HepG2 (cell line): Measurements from ENCODE around the gene TBKBP1. TPM values are rescaled to one million over a fixed set of nuclear protein-coding genes. Genes with fewer than 3 reads are reported as not detected.

Source experiments
- AGO1 ChIP-seq: fragments of 200-400 bp; formaldehyde crosslinking; IDR thresholded peaks from 2 replicates; pipeline ENCODE4 v1.6.1; 2017; ENCODE audit warnings: mild to moderate bottlenecking, low read depth, low read length, moderate library complexity; ENCODE audit not compliant: poor library complexity, severe bottlenecking
- ATF7 ChIP-seq, 2 experiments: fragments of 450-650 bp in 1 of 2; sonication (generic) in 1 of 2; formaldehyde crosslinking in 1 of 2; IDR thresholded peaks; 2 replicates each; pipeline versions ENCODE4 v1.4.0 to v1.6.1; 2016 to 2020; ENCODE audit warnings: antibody characterized with exemption in 1 of 2, mild to moderate bottlenecking in 1 of 2, missing genetic modification reagents in 1 of 2
- BRD4 ChIP-seq: sonication (generic); formaldehyde crosslinking; IDR thresholded peaks from 2 replicates; pipeline ENCODE4 v1.4.0; 2020; ENCODE audit warnings: missing genetic modification reagents
- ELF4 ChIP-seq: sonication (generic); formaldehyde crosslinking; IDR thresholded peaks from 2 replicates; pipeline ENCODE4 v1.5.0; 2020; ENCODE audit warnings: missing genetic modification reagents, mild to moderate bottlenecking, moderate library complexity, borderline replicate concordance
- GABPB1 ChIP-seq: IDR thresholded peaks from 2 replicates; pipeline ENCODE4 v1.6.1; 2016; ENCODE audit warnings: mild to moderate bottlenecking, missing genetic modification reagents, moderate library complexity, missing compliant biosample characterization
- GTF3A ChIP-seq: sonication (generic); formaldehyde crosslinking; conservative IDR thresholded peaks from 2 replicates; pipeline ENCODE4 v1.4.0; 2020; ENCODE audit warnings: mild to moderate bottlenecking, missing genetic modification reagents
- HOXA9 ChIP-seq: sonication (generic); formaldehyde crosslinking; IDR thresholded peaks from 2 replicates; pipeline ENCODE4 v1.8.1; 2022; ENCODE audit warnings: missing genetic modification reagents, mild to moderate bottlenecking, moderate library complexity, borderline replicate concordance
- HOXD1 ChIP-seq: sonication (generic); formaldehyde crosslinking; IDR thresholded peaks from 2 replicates; pipeline ENCODE4 v1.5.0; 2020; ENCODE audit warnings: missing genetic modification reagents
- KDM4B ChIP-seq: sonication (generic); formaldehyde crosslinking; IDR thresholded peaks from 2 replicates; pipeline ENCODE4 v1.4.0; 2020; ENCODE audit warnings: missing genetic modification reagents
- MEIS1 ChIP-seq: sonication (generic); formaldehyde crosslinking; IDR thresholded peaks from 2 replicates; pipeline ENCODE4 v1.9.0; 2021; ENCODE audit warnings: mild to moderate bottlenecking, missing genetic modification reagents, moderate library complexity, borderline replicate concordance
- MXD4 ChIP-seq: IDR thresholded peaks from 2 replicates; pipeline ENCODE4 v1.6.1; 2016; ENCODE audit warnings: mild to moderate bottlenecking, missing biosample characterization, missing genetic modification reagents
- NFYB ChIP-seq: sonication (generic); formaldehyde crosslinking; IDR thresholded peaks from 2 replicates; pipeline ENCODE4 v1.4.0; 2020; ENCODE audit warnings: missing genetic modification reagents
- PCBP1 ChIP-seq: fragments of 200-400 bp; formaldehyde crosslinking; IDR thresholded peaks from 2 replicates; pipeline ENCODE4 v1.6.1; 2017; ENCODE audit warnings: mild to moderate bottlenecking, low read depth, low read length, borderline replicate concordance
- PRPF4 ChIP-seq: fragments of 200-400 bp; formaldehyde crosslinking; IDR thresholded peaks from 2 replicates; pipeline ENCODE4 v1.6.1; 2016; ENCODE audit warnings: low read length, low read depth; ENCODE audit not compliant: poor library complexity, severe bottlenecking
- REPIN1 ChIP-seq: sonication (generic); formaldehyde crosslinking; IDR thresholded peaks from 2 replicates; pipeline ENCODE4 v1.8.0; 2022; ENCODE audit warnings: missing genetic modification reagents, low read depth, mild to moderate bottlenecking, borderline replicate concordance
- STAG1 ChIP-seq: sonication (generic); formaldehyde crosslinking; IDR thresholded peaks from 2 replicates; pipeline ENCODE4 v1.4.0; 2020; ENCODE audit warnings: missing genetic modification reagents
- ZNF138 ChIP-seq: sonication (generic); formaldehyde crosslinking; IDR thresholded peaks from 2 replicates; pipeline ENCODE4 v1.5.0; 2020; ENCODE audit warnings: mild to moderate bottlenecking, low read depth, missing genetic modification reagents
- ZNF253 ChIP-seq: sonication (generic); formaldehyde crosslinking; IDR thresholded peaks from 2 replicates; pipeline ENCODE4 v1.8.0; 2022; ENCODE audit warnings: mild to moderate bottlenecking, missing genetic modification reagents, borderline replicate concordance
- ZNF274 ChIP-seq: sonication (generic); formaldehyde crosslinking; IDR thresholded peaks from 2 replicates; pipeline ENCODE4 v1.5.1; 2020; ENCODE audit warnings: mild to moderate bottlenecking, missing genetic modification reagents
- ZNF580 ChIP-seq: IDR thresholded peaks from 2 replicates; pipeline ENCODE4 v1.6.1; 2016; ENCODE audit warnings: low read depth, borderline replicate concordance
- ZNF670 ChIP-seq: sonication (generic); formaldehyde crosslinking; IDR thresholded peaks from 2 replicates; pipeline ENCODE4 v1.8.0; 2022; ENCODE audit warnings: mild to moderate bottlenecking, missing genetic modification reagents, borderline replicate concordance
- ZNF761 ChIP-seq: sonication (generic); formaldehyde crosslinking; conservative IDR thresholded peaks from 2 replicates; pipeline ENCODE4 v1.4.0; 2020; ENCODE audit warnings: mild to moderate bottlenecking, missing genetic modification reagents
- ZNF792 ChIP-seq: IDR thresholded peaks from 2 replicates; pipeline ENCODE4 v1.6.1; 2016
- ZSCAN9 ChIP-seq: IDR thresholded peaks from 2 replicates; pipeline ENCODE4 v1.6.1; 2016; ENCODE audit warnings: borderline replicate concordance
- polyA plus RNA-seq, 8 experiments: library from polyadenylated mRNA; depleted of rRNA in 3 of 8; stranded (reverse) in 7 of 8; unstranded in 1 of 8; fragments of >200 nt; fragmentation: Illumina TruSeq in 4 of 8; extraction: Trizol in 4 of 8; gene quantifications; 2 replicates each; pipeline versions ENCODE4 v1.2.1 to v1.2.3, GENCODE V29; 2011 to 2016; ENCODE audit warnings: low read depth in 4 of 8, missing spikeins in 1 of 8, mixed read lengths in 1 of 8; ENCODE audit not compliant: insufficient read depth in 1 of 8
- total RNA-seq, 5 experiments: library from RNA; depleted of rRNA; stranded (reverse); fragments of >200 nt; fragmentation: Illumina TruSeq; extraction: Trizol; gene quantifications; 2 replicates each; pipeline ENCODE4 v1.2.3, GENCODE V29; 2016; ENCODE audit warnings: low read depth in 1 of 5
- TF ChIP-seq, protein P1 (sequence below): sonication (generic); formaldehyde crosslinking; IDR thresholded peaks from 2 replicates; pipeline ENCODE4 v1.5.0; 2020; ENCODE audit warnings: mild to moderate bottlenecking, missing genetic modification reagents, borderline replicate concordance
- TF ChIP-seq, protein P2 (sequence below): IDR thresholded peaks from 2 replicates; pipeline ENCODE4 v1.6.1; 2016; ENCODE audit warnings: mild to moderate bottlenecking

Gene TBKBP1
- total and polyA plus RNA-seq, 2 of the 13 experiments (the other 11 are each of a cell fraction or from before 2014, with no cell fraction given): 2.6 to 7.0 TPM

GRCh38 chr17:47649972-47650524 is 43.9 kb upstream of the TBKBP1 start (continued):
- 0 out of 2 replicates have a peak, but pooled peaks have one; percentile 14 for TF ChIP-seq HOXA9 (CRISPR knock-in tag)
- TF ChIP-seq, protein P1, sequence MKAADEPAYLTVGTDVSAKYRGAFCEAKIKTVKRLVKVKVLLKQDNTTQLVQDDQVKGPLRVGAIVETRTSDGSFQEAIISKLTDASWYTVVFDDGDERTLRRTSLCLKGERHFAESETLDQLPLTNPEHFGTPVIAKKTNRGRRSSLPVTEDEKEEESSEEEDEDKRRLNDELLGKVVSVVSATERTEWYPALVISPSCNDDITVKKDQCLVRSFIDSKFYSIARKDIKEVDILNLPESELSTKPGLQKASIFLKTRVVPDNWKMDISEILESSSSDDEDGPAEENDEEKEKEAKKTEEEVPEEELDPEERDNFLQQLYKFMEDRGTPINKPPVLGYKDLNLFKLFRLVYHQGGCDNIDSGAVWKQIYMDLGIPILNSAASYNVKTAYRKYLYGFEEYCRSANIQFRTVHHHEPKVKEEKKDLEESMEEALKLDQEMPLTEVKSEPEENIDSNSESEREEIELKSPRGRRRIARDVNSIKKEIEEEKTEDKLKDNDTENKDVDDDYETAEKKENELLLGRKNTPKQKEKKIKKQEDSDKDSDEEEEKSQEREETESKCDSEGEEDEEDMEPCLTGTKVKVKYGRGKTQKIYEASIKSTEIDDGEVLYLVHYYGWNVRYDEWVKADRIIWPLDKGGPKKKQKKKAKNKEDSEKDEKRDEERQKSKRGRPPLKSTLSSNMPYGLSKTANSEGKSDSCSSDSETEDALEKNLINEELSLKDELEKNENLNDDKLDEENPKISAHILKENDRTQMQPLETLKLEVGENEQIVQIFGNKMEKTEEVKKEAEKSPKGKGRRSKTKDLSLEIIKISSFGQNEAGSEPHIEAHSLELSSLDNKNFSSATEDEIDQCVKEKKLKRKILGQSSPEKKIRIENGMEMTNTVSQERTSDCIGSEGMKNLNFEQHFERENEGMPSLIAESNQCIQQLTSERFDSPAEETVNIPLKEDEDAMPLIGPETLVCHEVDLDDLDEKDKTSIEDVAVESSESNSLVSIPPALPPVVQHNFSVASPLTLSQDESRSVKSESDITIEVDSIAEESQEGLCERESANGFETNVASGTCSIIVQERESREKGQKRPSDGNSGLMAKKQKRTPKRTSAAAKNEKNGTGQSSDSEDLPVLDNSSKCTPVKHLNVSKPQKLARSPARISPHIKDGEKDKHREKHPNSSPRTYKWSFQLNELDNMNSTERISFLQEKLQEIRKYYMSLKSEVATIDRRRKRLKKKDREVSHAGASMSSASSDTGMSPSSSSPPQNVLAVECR: no peak
- TF ChIP-seq, protein P2, sequence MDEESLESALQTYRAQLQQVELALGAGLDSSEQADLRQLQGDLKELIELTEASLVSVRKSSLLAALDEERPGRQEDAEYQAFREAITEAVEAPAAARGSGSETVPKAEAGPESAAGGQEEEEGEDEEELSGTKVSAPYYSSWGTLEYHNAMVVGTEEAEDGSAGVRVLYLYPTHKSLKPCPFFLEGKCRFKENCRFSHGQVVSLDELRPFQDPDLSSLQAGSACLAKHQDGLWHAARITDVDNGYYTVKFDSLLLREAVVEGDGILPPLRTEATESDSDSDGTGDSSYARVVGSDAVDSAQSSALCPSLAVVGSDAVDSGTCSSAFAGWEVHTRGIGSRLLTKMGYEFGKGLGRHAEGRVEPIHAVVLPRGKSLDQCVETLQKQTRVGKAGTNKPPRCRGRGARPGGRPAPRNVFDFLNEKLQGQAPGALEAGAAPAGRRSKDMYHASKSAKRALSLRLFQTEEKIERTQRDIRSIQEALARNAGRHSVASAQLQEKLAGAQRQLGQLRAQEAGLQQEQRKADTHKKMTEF (CRISPR knock-in tag): no peak; the same call in 1 of the 2 replicates
- TF ChIP-seq GTF3A: no peak
- no peak for TF ChIP-seq ZSCAN9 (CRISPR knock-in tag)
- TF ChIP-seq MEIS1: no peak
- TF ChIP-seq ZNF792 (CRISPR knock-in tag): no peak
- TF ChIP-seq ZNF274 (CRISPR knock-in tag): no peak; the same call in 1 of the 2 replicates
- no peak for TF ChIP-seq STAG1 (CRISPR knock-in tag)
- peak; percentile 100; the same call in 1 of the 2 replicates for TF ChIP-seq PCBP1
- TF ChIP-seq ZNF138 (CRISPR knock-in tag): peak; percentile 39
- TF ChIP-seq REPIN1: no peak
- TF ChIP-seq MXD4 (CRISPR knock-in tag): no peak
- TF ChIP-seq ZNF670 (CRISPR knock-in tag): no peak
- TF ChIP-seq HOXD1: 0 out of 2 replicates have a peak, but pooled peaks have one; percentile 3
- TF ChIP-seq PRPF4: no peak
- no peak for TF ChIP-seq ELF4
- TF ChIP-seq ZNF580: no peak
- no peak for TF ChIP-seq NFYB (CRISPR knock-in tag)
- TF ChIP-seq ATF7 (IDR thresholded peaks at IDR 0.05): no peak
- TF ChIP-seq ATF7 (CRISPR knock-in tag; IDR thresholded peaks at IDR 0.05): no peak
- TF ChIP-seq GABPB1 (CRISPR knock-in tag): no peak
- 0 out of 2 replicates have a peak, but pooled peaks have one; percentile 5 for TF ChIP-seq ZNF761 (CRISPR knock-in tag)
- TF ChIP-seq AGO1: no peak
- no peak for TF ChIP-seq KDM4B (CRISPR knock-in tag)
- TF ChIP-seq BRD4 (CRISPR knock-in tag): no peak
- TF ChIP-seq ZNF253 (CRISPR knock-in tag): peak; percentile 46; the same call in 1 of the 2 replicates
